GM18511 (cell line): ENCODE results near the gene BLACAT1.
"Not testable (repeated sequence)": the region's sequence is repeated elsewhere in the genome, so short reads cannot be mapped to it uniquely, and the experiment has no call there.

Source experiments
- ATAC-seq: cut with Tn5 transposase; IDR thresholded peaks from one replicate; pipeline ENCODE4 v1.9.1; 2021; ENCODE audit warnings: mild to moderate bottlenecking, moderate library complexity; ENCODE audit not compliant: unreplicated experiment

BLACAT1 gene

GRCh38 chr1:205484985-205485967 lies 29.4 kb upstream of the BLACAT1 start:
- ATAC-seq, result no peak

DNA sequence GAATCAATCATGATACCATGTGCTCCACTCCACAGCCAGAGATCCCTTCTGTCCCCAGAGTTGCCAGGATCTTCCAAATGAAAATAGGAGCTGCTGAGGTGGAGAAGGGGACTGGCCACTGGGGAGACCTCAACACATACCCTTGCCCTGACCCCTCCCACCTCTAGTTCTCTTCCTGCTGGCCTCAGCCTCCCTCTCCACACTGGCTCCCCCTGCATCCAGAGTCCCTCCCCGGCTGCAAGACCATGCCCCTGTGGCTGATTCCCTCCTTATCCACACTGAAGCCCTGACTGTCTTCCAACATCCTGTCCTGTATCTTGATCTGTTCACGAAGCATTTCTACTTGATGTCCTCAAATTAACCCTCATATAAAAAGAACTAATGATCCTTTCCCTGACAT lies 27.5 kb upstream of the BLACAT1 start:
- ATAC-seq, result no peak

DNA sequence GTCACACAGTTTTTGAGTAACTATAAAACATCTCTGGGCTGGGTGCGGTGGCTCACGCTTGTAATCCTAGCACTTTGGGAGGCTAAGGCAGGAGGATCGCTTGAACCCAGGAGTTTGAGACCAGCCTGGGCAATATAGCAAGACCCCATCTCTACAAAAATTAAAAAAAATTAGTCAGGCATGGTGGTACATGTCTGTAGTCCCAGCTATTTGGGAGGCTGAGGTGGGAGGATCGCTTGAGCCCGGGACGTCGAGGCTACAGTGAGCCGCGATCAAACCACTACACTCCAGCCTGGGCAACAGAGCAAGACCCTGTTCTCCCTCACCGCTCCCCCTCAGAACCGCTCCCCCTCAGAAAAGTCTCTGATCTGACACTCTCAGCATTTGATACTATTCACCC lies 26.7 kb upstream of the BLACAT1 start:
- ATAC-seq, result not testable (repeated sequence)

GRCh38 chr1:205481629-205482151 lies 25.8 kb upstream of the BLACAT1 start:
- ATAC-seq, result no peak

DNA sequence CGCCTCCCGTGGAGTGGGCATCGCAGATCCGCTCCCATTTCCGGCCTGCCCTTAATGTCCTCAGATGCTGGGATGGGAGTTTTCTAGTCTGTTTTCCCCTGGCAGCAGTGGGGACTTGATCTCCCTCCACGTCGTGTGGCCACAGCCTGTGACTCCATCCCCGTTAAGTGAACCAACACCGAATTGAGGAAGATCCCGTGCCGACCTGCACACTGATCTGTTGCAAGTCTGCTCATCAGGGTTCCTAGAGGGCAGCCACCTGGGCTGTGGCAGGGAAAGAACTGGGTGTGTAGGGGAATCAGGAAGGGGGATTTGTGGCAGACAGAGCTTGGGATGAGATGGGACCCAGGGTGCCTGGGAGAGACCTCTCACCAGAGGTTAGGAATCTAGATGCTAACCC lies 25.4 kb upstream of the BLACAT1 start:
- peak; percentile 20 for ATAC-seq

- peak; percentile 81 for ATAC-seq
These were observed 24.6 kb upstream of the BLACAT1 start for GRCh38 chr1:205480349-205480985.

GRCh38 chr1:205478985-205479384 lies 23.1 kb upstream of the BLACAT1 start:
- ATAC-seq, result not testable (repeated sequence)

- ATAC-seq, result no peak
These were observed 22.0 kb upstream of the BLACAT1 start for GRCh38 chr1:205477759-205478247.

- no peak for ATAC-seq
These were observed 21.4 kb upstream of the BLACAT1 start for GRCh38 chr1:205477121-205477758.

- no peak for ATAC-seq
These were observed 20.8 kb upstream of the BLACAT1 start for GRCh38 chr1:205476648-205477047.

DNA sequence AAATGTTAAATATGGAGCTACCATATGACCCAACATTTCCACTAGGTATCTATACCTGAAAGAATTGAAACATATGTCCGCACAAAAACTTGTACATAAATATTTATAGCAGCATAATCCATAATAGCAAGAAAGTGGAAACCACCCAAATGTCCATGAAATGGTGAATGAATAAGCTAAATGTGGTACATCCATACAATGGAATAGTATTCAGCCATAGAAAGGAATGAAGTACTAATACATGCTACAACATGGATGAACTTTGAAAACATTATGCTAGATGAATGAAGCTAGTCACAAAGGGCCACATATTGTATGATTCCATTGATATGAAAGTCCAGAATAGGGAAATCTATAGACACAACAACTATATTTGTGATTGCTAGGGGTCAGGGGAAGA lies 20.0 kb upstream of the BLACAT1 start:
- no peak for ATAC-seq

GRCh38 chr1:205474571-205474970 lies 18.7 kb upstream of the BLACAT1 start:
- no peak for ATAC-seq

GRCh38 chr1:205473966-205474365 lies 18.1 kb upstream of the BLACAT1 start:
- ATAC-seq, result no peak

- ATAC-seq, result no peak
These were observed 17.6 kb upstream of the BLACAT1 start for GRCh38 chr1:205473475-205473874.

GRCh38 chr1:205472737-205473441 lies 17.0 kb upstream of the BLACAT1 start:
- ATAC-seq, result no peak

DNA sequence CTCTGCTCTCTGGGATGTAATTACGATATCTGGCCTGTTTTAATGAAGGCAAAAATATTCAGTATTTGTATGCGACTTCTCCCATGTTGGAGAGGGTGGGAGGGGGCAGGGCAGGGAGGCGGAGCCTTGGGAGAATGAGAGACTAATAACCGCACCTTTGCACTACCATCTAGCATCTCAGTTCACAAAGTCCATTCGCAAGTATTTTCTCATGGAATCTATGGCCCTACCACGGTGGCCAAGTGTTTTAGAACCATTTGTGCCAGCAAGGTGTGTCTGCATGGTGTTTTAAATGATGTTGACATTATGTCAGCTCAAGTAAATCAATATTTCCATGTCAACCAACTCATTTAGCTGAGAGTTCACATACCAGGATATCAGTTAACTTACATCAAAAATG lies 14.3 kb upstream of the BLACAT1 start:
- no peak for ATAC-seq

DNA sequence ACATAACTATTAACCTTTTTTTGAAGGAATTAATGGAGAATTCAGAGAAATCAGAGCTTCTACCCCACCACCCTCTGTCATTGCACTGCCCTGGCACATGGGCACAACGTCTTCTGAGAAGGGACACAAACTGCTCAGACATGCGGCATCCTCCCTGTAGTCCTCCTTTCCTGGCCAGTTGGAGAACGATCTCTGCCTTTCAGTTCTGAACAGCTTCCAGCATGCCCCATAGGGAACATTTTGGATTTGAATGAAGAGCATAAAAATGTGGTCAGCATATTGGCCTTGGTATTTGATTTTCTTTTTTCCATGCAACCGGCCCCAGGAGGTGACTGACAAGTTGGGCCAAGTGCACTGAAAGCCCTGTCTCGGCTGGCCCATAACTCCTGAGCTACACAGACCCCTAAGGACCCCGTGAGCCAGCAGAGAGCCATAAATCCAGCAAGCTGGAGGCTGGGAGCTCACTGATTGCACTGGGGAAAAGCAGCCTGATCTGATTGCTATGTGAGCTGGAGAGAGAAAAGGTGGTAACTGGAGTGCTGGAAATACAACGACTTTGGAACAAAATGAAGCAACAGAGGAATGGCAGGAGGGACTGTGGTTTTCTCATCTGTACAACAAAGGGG lies 10.9 kb upstream of the BLACAT1 start:
- ATAC-seq, result no peak

- no peak for ATAC-seq
These were observed 9.5 kb upstream of the BLACAT1 start for GRCh38 chr1:205465392-205465791.

DNA sequence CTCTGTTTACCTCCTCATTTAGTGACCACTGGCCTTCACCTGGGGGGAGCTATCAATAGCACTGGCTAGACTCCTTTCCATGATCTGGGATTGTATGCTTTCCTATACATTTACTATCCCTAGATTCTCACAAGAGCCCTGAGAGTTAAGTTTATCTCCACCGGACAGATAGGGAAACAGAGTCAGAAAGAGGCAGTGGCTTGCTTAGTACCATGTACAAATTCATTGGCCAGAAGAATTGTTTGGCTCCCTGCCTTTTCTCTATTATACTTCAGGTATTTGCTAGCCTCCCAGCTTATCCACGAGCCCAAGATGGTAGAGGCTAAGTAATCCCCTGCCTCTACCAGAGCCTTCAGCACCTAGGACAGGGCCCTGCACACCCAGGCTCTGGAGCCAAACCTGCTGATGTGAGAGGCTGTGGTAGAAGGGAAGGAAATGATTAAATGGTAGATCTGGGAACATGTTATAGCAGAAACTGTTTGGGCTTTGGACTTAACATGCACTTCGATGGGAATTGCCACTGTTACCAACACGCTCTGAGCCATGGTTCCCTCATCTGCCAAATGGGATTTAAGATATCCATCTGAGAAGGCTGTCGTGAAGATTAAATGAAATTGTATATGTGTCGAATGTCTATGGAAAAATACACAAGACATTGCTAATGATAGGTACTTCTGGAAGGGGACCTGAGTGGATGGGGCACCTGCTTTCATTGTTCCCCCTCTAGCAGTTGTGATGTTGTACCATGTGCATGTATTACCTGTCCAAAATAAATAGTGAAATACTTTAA lies 3.1 kb upstream of the BLACAT1 start:
- no peak for ATAC-seq
